Tibial nerve (tissue), 3 donors: ENCODE data around the gene NCOA1.

Experiments used
- POLR2A ChIP-seq, 2 donors: fragments of 450-650 bp; IDR thresholded peaks; one replicate each; pipeline ENCODE4 v1.6.1; 2017; ENCODE audit warnings: antibody characterized with exemption in 2 of 2, mild to moderate bottlenecking in 2 of 2, moderate library complexity in 2 of 2
- TF ChIP-seq, protein P1 (sequence below), 5 experiments: fragments of 200-600 bp in 3 of 5; fragments of 450-650 bp in 2 of 5; sonication (generic) in 3 of 5; IDR thresholded peaks; one replicate each; pipeline ENCODE4 v1.5.1; 2016 to 2019; ENCODE audit warnings: antibody characterized with exemption in 5 of 5, mild to moderate bottlenecking in 3 of 5, moderate library complexity in 2 of 5

DNA sequence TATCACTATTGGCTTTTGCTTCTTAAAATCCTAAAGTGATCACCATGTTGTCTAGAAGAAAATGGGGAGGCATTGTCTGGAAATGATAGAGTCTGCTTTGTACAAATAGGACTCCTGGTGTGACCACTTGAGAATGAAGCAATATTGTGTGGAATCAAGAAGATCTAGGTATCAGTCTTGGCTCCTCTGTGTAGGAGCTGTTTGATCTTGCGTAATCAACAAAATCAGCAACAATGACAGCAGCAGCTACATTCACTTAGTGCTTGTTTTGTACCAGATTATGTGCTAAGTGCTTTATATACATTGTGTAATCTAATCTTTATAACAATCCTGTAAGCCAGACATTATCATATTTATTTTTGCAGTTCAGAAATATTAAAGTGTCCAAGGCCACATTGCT, 17.8 kb downstream of the NCOA1 start:
- no peak for TF ChIP-seq POLR2A (IDR thresholded peaks at IDR 0.05)
- TF ChIP-seq, protein P1, sequence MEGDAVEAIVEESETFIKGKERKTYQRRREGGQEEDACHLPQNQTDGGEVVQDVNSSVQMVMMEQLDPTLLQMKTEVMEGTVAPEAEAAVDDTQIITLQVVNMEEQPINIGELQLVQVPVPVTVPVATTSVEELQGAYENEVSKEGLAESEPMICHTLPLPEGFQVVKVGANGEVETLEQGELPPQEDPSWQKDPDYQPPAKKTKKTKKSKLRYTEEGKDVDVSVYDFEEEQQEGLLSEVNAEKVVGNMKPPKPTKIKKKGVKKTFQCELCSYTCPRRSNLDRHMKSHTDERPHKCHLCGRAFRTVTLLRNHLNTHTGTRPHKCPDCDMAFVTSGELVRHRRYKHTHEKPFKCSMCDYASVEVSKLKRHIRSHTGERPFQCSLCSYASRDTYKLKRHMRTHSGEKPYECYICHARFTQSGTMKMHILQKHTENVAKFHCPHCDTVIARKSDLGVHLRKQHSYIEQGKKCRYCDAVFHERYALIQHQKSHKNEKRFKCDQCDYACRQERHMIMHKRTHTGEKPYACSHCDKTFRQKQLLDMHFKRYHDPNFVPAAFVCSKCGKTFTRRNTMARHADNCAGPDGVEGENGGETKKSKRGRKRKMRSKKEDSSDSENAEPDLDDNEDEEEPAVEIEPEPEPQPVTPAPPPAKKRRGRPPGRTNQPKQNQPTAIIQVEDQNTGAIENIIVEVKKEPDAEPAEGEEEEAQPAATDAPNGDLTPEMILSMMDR (IDR thresholded peaks at IDR 0.05): no peak
